ENCODE data around the gene ABCC2.
A peak's percentile ranks its signal among the peaks of the same experiment; 100 is the strongest.
"Not testable (repeated sequence)": the region's sequence is repeated elsewhere in the genome, so short reads cannot be mapped to it uniquely, and the experiment has no call there.

ABCC2 gene

DNA sequence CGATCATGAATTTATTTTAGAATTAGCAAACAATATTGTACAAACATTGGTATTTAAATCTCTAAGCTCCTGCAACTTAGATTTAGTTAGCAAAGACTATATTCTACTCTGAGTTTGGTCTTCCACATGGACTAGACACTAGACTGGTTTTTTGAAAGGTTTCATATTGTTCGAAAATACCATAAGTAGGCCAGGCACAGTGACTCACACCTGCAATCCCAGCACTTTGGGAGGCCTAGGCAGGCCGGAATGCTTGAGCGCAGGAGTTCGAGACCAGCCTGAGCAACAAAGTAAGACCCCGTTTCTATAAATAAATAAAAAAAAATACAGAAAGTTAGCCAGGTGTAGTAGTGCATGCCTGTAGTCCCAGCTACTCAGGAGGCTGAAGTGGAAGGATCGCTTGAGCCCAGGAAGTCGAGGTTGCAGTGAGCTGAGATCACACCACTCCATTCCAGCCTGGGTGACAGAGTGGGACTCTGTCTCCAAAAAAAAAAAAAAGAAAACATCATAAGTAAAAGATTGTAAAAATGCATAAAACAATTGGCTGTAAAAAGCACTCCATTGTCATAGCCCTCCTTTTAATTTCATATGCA lies 73.1 kb downstream of the ABCC2 start:
- DNase-seq: no peak

DNA sequence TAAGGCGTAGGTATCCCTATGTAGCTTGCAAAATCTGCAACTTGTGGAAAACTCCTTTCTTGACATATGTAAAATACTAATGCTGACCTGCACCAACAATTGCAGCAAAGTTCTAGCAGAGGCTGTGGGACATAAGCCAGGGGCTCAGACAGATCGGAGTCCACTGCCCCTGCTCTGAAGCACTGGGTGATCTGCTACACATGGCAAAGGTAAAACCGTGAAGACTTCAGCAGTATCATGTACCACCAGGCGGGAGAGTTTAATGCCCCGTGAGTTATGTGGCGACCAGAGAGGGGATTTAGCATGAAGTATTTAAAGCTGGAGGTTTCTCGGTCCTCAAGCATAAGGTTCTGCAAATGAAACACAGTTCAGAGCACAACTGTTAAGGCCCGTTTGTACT lies 76.4 kb downstream of the ABCC2 start:
- no peak for DNase-seq

GRCh38 chr10:99859585-99859984 lies 77.1 kb downstream of the ABCC2 start:
- no peak for DNase-seq

GRCh38 chr10:99860466-99860865 lies 78.0 kb downstream of the ABCC2 start:
- no peak for DNase-seq

DNA sequence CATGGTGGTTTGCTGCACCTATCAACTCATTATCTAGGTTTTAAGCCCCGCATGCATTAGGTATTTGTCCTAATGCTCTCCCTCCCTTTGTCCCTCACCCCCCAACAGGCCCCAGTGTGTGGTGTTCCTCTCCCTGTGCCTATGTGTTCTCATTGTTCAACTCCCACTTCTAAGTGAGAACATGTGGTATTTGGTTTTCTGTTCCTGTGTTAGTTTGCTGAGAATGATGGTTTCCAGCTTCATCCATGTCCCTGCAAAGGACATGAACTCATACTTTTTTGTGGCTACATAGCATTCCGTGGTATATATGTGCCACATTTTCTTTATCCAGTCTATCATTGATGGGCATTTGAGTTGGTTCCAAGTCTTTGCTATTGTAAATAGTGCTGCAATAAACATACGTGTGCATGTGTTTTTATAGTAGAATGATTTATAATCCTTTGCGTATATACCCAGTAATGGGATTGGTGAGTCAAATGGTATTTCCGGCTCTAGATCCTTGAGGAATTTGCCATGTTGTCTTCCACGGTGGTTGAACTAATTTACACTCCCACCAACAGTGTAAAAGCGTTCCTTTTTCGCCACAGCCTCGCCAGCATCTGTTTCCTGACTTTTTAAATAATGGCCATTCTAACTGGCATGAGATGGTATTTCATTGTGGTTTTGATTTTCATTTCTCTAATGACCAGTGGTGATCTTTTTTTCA lies 81.2 kb downstream of the ABCC2 start:
- peak; percentile 93 for DNase-seq

GRCh38 chr10:99867250-99867649 lies 84.8 kb downstream of the ABCC2 start:
- not testable (repeated sequence) for DNase-seq

DNA sequence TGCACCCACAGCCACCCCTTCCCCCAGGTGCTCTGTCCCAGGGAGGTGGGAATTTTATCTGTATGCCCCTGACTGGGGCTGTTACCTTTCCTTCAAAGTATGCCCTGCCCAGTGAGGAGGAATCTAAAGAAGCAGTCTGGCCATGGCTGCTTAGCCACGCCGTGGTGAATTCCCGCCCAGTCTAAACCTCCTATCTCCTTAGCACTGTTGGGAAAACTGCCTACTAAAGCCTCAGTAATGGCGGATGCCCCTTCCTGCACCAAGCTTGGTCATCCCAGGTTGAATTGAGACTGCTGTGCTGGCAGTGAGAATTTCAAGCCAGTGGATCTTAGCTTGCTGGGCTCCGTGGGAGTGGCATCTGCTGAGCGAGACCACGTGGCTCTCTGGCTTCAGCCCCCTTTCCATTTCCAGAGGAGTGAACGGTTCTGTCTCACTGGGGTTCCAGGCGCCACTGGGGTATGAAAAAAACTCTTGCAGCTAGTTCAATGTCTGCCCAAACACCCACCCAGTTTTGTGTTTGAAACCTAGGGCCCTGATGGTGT lies 87.2 kb downstream of the ABCC2 start:
- DNase-seq: no peak

GRCh38 chr10:99870123-99870730 lies 87.8 kb downstream of the ABCC2 start:
- no peak for DNase-seq

DNA sequence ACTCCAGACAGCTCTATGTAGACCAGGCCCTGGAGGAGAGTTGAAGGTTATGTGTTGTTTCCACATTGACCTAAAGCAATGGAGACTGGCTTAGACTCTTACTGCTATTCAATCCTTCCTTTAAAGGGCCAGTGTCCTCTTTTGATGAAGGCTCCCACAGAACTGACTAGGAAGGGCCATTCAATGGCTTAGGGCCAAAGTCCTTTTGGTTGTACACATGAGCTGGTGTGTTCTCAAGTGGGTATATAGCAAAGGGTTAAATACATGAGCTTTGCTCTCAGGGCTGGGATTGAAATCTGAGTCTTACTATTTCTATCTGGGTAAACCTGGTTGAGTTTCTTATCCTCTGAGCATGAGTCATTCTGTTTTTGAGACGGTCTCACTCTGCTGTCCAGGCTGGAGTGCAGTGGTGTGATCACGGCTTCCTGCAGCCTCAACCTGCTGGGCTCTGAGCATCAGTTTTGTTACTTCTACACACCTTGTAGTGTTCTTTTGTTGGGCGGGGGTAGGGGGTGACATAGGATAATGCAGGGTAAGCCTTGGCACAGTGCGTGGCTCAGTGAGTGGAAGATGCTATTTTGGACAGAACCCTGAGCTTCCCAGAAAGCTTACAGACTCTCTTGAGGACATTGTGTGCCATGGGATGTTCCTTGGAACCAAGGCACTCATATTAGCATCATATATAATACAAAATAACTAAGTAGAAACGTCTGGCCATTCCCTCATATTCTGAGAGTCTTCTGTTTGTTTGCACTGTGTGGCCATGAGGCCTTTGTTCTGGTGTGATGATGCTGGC lies 90.1 kb downstream of the ABCC2 start:
- peak; percentile 20 for DNase-seq

- DNase-seq: no peak
Measured at GRCh38 chr10:99873846-99874245, 91.4 kb downstream of the ABCC2 start.

DNA sequence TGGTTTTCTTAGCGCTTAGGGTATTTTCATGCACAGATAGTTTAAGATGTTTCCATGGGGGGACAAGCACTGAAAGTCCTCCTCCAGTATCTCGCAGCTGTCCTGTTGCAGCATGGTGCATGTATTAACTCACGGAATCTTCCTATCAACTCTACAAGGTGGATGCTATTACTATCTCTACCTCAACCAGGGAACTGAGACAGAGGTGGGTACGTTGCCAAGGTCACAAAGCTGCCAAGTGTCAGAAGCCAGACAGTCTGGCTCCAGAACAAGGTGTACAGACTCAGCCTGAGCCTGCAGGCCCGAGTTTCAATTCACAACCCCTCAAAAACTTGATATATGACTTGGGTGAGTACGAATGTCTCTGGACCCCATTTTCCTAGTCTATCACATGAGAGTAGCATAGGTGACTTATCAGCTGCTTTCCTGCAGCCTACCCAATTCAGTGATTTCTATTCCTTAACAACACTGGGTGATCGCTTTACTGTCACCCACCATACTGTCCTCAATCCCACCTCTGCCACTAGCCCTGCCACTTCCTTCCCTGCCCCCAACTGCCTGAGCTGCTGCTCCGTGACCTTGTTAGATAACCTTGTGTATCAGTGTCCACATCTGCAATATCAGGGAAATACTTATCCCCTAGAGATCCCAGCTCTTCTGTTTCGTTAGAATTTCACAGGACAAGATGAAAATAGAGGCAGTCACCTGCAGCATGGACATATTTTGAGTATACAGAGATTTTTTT lies 92.1 kb downstream of the ABCC2 start:
- no peak for DNase-seq

- DNase-seq: no peak
Measured at GRCh38 chr10:99875473-99875872, 93.0 kb downstream of the ABCC2 start.

DNA sequence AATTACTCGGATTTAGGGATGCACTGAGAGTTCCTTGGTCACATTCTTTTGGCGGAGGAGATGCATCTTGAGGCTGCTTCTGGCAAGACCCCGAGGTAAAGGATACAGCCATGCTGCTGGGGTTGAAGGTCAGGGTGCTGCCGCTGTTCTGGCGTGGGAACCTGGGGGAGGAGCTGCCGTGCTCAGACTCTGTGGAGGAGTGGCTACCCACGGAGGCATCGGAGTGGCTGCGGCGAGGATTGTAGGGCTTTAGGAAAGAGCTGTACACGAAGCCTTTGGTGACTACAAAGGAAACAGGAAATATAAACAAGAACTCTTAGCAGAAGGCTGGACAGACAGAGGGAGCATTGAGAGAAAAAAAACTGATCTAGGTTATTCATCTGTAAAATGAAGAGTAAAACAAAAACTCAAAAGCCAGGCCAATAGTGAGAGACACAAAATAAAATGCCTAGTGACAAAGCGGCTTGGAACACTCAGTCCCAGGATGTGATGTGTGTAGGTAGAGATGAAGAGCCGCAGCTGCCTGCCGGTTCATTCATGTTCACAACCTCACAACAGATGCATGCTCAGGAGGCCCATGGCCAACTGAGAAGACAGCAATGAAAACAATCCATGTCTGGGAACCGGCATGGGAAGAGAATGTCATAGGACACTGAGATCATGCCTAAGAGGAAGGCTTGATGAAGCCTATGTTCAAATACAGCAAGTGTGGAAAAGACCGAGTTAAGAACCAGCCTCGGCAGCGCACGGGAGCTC lies 97.8 kb downstream of the ABCC2 start:
- no peak for DNase-seq

DNA sequence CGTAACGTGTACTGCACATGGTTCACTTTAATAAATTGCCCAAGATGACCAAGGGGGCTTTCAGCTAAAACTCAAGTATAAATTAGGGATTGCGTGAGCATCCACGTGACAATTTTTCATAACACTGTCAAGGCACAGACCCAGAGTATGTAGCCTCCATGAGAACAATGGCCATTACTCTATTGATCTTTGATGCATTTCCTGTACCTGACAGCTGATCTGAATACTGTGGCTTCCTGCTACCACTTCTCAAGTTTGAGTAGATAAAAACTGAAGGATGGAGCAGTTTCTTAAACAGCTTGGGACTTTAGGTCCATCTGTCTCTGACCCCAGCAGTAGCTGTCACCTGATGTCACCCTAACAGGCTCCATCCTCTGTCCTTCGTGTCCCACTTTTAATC lies 98.9 kb downstream of the ABCC2 start:
- no peak for DNase-seq

DNA sequence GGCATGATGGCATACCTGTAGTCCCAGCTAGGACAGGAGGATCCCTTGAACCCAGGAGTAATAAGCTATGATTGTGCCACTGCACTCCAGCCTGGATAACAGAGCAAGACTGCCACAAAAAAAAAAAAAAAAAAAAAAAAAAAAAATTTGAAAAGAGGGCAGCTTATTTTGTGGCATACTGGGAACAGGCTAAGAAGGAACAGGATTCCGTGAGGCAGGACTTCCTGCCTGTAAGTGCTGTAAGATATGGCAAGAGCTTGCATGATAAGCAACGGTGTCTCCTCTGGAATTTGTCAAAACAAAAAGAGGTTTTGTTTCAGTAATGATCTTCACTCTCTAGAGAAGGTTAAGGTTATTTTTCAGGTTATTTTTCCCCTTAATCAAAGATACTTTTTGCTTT lies 101.1 kb downstream of the ABCC2 start:
- no peak for DNase-seq

GRCh38 chr10:99888622-99889021 lies 106.2 kb downstream of the ABCC2 start:
- DNase-seq: peak; percentile 17

DNA sequence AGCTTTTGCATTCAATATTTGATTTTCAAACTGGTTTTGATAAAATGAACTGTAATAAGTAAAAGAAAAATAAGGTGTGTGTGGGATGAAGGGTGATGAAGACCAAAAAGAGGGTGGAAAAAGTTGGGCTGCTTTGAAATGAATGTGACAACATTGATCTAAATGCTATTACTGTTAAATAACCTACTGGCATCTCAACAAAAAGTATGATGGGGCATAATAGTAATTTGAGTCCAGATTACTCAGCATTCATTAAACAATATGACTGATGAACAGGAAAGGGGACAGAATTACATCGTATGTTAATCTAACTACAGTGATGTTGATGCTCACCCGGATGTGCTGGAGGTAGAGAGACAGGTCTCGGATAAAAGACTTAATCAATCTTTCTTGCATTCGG lies 112.2 kb downstream of the ABCC2 start:
- no peak for DNase-seq

DNA sequence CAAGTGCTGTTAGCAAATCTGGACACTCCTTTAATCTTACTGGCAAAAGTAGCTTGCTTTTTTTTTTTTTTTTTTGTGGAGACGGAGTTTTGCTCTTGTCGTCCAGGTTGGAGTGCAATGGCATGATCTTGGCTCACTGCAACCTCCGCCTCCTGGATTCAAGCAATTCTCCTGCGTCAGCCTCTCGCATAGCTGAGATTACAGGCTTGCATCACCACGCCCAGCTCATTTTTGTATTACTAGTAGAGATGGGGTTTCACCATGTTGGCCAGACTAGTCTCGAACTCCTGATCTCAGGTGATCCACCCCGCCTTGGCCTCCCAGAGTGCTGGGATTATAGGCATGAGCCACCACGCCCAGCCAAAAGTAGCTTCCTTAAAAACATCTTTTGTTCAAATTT lies 112.6 kb downstream of the ABCC2 start:
- DNase-seq: not testable (repeated sequence)

DNA sequence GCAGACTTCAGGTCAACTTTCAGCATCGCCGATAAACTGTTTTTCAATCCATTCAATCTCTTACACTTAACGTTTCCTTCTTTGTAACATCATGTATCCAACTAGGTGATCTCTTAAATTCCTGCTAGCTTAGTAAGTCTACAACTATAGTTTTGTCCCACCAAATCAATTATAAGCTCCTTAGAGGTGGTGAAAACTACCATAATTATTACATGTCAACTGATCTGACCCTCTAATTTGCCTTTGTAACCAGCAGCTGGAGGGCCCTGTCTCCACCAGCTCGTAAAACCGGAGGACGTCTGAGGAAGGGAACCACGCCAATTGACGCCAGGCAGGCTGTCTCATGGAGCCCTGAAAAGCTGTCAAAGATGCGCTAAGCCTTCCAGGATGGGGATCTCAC lies 113.4 kb downstream of the ABCC2 start:
- no peak for DNase-seq
